ENCODE measurements around the gene ANGPTL7. TPM values are rescaled to one million over a fixed set of nuclear protein-coding genes. Genes with fewer than 3 reads are reported as not detected.

Gene ANGPTL7
- total and polyA plus RNA-seq, 4 donors: 0.21 to 0.73 (median 0.37) TPM

DNA sequence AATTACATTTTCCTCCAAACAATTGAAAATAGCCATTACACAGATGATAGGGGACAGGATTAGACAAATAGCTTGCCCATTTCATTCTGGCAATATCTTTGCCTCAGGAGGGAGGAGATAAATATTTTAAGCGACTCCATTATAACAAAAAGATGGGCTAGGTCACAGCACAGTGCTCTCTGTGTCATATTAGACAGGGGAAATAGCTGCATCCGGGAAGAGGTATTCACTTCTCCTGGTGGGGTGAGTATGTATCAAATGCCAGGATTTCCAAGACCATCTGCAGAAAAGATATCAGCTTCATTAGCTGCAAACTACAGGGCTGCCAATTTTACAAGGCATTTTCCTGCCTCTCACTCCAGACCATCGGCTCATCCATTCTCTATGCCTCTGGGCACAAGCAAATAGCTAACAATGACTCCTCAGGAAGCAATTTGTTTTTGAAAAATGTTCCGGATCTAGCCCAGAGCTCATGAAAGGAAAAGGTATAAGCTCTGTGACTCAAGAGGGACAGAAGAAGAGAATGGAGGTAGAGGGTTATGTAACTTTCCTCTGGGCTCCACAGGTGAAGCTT is 41.9 kb upstream of the ANGPTL7 start:
- WGBS, 2 donors: 70 to 77% methylated on average over 4 of the region's 4 CpGs

GRCh38 chr1:11150326-11150725 is 38.8 kb upstream of the ANGPTL7 start:
- Histone ChIP-seq H3K9me3 (ENCODE audit: control insufficient read depth in 4 of 4, insufficient read depth in 3 of 4, low read length in 3 of 4) (no peaks in the 10 kb centered on the region), H3K27ac (ENCODE audit: low read depth in 1 of 2, low read length in 1 of 2) (no peak overlapping the region), H3K4me3 (no peak overlapping the region), H3K36me3 (ENCODE audit: control insufficient read depth in 4 of 4, insufficient read depth in 4 of 4, low read length in 4 of 4) (peaks cover 8 to 26% (median 15%) of the 10 kb centered on the region in 4 donors), H3K4me1 (ENCODE audit: control insufficient read depth in 5 of 5, insufficient read depth in 5 of 5, low read length in 5 of 5) (peaks cover 0 to 64% (median 32%) of the 10 kb centered on the region in 5 donors), H3K27me3 (ENCODE audit: control insufficient read depth in 3 of 3, insufficient read depth in 3 of 3, low read length in 2 of 3) (no peaks in the 10 kb centered on the region), H3K9ac (ENCODE audit: insufficient read depth in 1 of 2, low read length in 2 of 2) (no peak overlapping the region)
- TF ChIP-seq CTCF (IDR thresholded peaks at IDR 0.05; ENCODE audit: control extremely low read depth, extremely low read depth): no peak
- DNase-seq: peak; percentile 87 to 99 (median 98)
- ATAC-seq (ENCODE audit: insufficient read depth, low FRiP score): no peak
- 75 to 83% methylated on average over 3 of the region's 3 CpGs for WGBS, 2 donors

More for the DNA sequence above, 41.9 kb upstream of the ANGPTL7 start:
- Histone ChIP-seq H3K4me1 (ENCODE audit: control insufficient read depth in 5 of 5, insufficient read depth in 5 of 5, low read length in 5 of 5) (peaks cover 8 to 63% (median 26%) of the 10 kb centered on the region in 5 donors), H3K9ac (ENCODE audit: insufficient read depth in 1 of 2, low read length in 2 of 2) (no peak overlapping the region), H3K9me3 (ENCODE audit: control insufficient read depth in 4 of 4, insufficient read depth in 3 of 4, low read length in 3 of 4) (no peaks in the 10 kb centered on the region), H3K27me3 (ENCODE audit: control insufficient read depth in 3 of 3, insufficient read depth in 3 of 3, low read length in 2 of 3) (no peaks in the 10 kb centered on the region), H3K36me3 (ENCODE audit: control insufficient read depth in 4 of 4, insufficient read depth in 4 of 4, low read length in 4 of 4) (peaks cover 8 to 25% (median 20%) of the 10 kb centered on the region in 4 donors), H3K27ac (ENCODE audit: low read depth in 1 of 2, low read length in 1 of 2) (no peak overlapping the region), H3K4me3 (no peak overlapping the region)
- DNase-seq: peak in 1 of 3 donors; percentile 19
- TF ChIP-seq CTCF (IDR thresholded peaks at IDR 0.05; ENCODE audit: control extremely low read depth, extremely low read depth): no peak
- ATAC-seq (ENCODE audit: insufficient read depth, low FRiP score): no peak

GRCh38 chr1:11151114-11151513 is 38.0 kb upstream of the ANGPTL7 start:
- H3K9me3 ChIP-seq (ENCODE audit: control insufficient read depth in 4 of 4, insufficient read depth in 3 of 4, low read length in 3 of 4): no peaks in the 10 kb centered on the region
- peak overlapping the region in 1 of 2 donors; percentile 56 for H3K27ac ChIP-seq (ENCODE audit: low read depth in 1 of 2, low read length in 1 of 2)
- no peak overlapping the region for H3K4me3 ChIP-seq
- WGBS, 2 donors: 79 to 83% methylated on average over 5 of the region's 5 CpGs
- H3K4me1 ChIP-seq (ENCODE audit: control insufficient read depth in 5 of 5, insufficient read depth in 5 of 5, low read length in 5 of 5): peaks cover 0 to 58% (median 32%) of the 10 kb centered on the region in 5 donors
- H3K27me3 ChIP-seq (ENCODE audit: control insufficient read depth in 3 of 3, insufficient read depth in 3 of 3, low read length in 2 of 3): no peaks in the 10 kb centered on the region
- no peak overlapping the region for H3K9ac ChIP-seq (ENCODE audit: insufficient read depth in 1 of 2, low read length in 2 of 2)
- no peak for TF ChIP-seq CTCF (IDR thresholded peaks at IDR 0.05; ENCODE audit: control extremely low read depth, extremely low read depth)
- peak in 1 of 3 donors; percentile 51 for DNase-seq
- ATAC-seq (ENCODE audit: insufficient read depth, low FRiP score): no peak
- peaks cover 10 to 21% (median 17%) of the 10 kb centered on the region in 4 donors for H3K36me3 ChIP-seq (ENCODE audit: control insufficient read depth in 4 of 4, insufficient read depth in 4 of 4, low read length in 4 of 4)

All from lung (tissue), 12 donors.